ENCODE measurements around the gene TP53BP2.

DNA sequence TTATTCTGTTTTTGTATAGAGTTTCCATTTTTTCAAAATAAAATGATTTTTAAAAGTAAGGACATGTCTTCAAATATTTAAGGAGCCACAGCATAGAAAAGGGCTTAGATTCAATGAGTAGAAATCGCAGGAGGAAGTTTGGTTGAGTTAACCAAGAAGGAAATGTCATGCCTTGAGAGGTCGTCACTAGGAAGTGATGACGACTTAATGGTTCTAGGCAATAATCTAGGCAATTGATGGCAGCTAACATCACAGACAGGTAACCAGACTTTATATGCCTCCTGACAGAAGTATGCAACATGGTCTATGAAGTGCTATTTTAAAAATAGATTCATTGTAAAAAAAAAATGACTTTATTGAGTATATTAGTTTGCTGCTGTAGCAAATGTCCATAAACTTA lies 32.1 kb upstream of the TP53BP2 start:
- TF ChIP-seq POLR2A (IDR thresholded peaks at IDR 0.05) = no peak
- TF ChIP-seq, protein P1, sequence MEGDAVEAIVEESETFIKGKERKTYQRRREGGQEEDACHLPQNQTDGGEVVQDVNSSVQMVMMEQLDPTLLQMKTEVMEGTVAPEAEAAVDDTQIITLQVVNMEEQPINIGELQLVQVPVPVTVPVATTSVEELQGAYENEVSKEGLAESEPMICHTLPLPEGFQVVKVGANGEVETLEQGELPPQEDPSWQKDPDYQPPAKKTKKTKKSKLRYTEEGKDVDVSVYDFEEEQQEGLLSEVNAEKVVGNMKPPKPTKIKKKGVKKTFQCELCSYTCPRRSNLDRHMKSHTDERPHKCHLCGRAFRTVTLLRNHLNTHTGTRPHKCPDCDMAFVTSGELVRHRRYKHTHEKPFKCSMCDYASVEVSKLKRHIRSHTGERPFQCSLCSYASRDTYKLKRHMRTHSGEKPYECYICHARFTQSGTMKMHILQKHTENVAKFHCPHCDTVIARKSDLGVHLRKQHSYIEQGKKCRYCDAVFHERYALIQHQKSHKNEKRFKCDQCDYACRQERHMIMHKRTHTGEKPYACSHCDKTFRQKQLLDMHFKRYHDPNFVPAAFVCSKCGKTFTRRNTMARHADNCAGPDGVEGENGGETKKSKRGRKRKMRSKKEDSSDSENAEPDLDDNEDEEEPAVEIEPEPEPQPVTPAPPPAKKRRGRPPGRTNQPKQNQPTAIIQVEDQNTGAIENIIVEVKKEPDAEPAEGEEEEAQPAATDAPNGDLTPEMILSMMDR (IDR thresholded peaks at IDR 0.05) = no peak

Data from Peyer's patch (tissue), 4 donors.